GM12801 (cell line): Measurements from ENCODE around the gene OR2H1.

ENCODE experiments used
- TF ChIP-seq, protein P1 (sequence below): IDR thresholded peaks from one replicate; pipeline ENCODE4 v1.5.1; 2011; ENCODE audit warnings: control low read depth; ENCODE audit not compliant: insufficient read length; ENCODE audit errors: extremely low read depth

Gene OR2H1

DNA sequence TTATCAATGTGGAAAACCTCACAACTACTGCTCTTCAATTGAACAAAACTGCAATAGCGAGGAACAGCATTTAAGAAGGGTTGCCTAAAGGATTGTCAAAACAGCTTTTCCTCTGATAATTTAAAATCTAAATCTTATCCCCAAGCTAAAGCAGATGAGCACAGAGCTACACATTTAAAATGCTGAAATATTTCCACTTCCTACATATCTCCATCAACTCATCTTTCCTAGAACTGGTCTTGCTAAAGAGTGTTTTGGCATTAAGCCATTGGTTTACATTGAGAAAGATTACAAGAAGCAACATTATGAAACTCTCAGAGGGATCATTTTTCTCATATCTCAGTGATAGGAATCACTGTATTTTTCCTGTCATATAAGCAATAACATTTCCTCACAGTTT is 14.2 kb upstream of the OR2H1 start:
- TF ChIP-seq, protein P1, sequence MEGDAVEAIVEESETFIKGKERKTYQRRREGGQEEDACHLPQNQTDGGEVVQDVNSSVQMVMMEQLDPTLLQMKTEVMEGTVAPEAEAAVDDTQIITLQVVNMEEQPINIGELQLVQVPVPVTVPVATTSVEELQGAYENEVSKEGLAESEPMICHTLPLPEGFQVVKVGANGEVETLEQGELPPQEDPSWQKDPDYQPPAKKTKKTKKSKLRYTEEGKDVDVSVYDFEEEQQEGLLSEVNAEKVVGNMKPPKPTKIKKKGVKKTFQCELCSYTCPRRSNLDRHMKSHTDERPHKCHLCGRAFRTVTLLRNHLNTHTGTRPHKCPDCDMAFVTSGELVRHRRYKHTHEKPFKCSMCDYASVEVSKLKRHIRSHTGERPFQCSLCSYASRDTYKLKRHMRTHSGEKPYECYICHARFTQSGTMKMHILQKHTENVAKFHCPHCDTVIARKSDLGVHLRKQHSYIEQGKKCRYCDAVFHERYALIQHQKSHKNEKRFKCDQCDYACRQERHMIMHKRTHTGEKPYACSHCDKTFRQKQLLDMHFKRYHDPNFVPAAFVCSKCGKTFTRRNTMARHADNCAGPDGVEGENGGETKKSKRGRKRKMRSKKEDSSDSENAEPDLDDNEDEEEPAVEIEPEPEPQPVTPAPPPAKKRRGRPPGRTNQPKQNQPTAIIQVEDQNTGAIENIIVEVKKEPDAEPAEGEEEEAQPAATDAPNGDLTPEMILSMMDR = no peak

DNA sequence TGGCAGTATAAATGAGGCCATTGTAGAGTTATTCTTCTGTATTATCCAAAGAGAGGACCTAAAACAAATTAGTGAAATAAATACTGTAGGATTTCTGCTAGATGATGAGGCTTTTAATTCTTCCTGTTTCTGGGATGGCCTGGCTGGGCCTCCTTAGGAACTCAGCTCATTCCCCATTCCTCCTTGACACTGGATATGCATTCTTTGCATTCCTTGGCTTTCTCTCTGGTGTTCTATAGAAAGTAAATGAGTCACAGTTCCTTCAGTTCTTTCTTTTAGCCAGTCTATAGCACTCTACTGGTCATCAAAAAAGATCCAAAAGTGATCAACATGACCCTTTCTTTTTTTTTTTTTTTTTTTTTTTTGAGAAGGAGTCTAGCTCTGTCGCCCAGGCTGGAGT is 9.3 kb upstream of the OR2H1 start:
- TF ChIP-seq, protein P1 = no peak

DNA sequence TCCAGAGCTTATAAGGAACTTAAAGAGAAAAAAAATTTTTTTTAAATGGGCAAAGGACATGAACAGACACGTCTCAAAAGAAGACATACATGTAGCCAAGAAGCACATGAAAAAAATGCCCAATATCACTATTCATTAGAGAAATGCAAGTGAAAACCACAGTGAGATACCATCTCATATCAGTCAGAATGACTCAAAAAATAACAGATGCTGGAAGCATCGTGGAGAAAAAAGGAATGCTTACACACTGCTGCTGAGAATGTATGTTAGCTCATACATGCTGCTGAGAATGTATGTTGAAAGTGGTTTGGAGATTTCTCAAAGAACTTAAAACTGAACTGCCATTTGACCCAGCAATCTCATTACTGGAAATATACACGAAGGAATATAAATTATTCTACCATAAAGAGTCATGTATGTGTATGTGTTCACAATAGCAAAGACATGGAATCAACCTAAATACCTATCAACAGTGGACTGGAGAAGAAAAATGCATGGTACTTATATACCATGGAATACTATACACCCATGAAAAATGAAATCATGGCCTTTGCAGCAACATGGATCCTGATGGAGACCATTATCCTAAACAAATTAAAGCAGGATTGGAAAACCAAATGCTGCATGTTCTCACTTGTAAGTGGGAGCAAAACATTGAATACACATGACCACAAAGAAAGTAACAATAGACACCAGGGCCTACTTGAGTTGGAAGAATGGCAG is 5.3 kb upstream of the OR2H1 start:
- TF ChIP-seq, protein P1 = no peak

DNA sequence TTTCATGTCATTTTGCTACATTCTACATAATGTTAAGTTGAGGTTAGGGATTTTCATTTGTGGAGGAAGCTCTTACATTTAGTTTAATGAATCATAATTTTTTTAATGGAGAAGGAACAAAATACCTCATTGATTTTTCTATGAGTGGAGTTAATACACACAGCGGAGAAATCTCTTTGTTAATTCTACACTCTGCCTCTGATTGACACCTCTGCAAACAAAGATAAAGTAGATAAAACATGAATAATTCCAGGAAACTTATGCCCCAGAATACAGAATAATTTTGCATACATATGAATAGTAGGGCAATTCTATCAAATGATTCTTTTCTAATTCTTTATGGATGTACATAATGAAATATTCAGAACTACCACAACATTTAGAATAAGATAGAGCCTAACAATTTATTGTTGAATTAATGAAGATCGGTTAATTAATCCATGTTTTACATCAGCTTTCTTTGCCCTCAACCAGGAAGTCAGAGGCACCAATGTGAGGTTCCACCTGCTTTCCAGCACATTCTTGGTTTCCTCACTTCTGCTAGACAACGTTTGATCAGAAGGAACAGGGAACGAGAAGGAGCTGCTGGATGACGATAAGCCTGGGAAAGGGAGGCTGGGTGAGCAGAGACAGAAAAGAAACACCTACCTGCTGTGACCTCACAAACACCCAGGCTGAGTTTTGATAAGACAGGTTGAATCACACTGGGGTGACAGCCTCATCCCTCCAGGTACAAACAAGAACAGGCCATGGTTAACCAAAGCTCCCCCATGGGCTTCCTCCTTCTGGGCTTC is 4.3 kb downstream of the OR2H1 start:
- TF ChIP-seq, protein P1 = no peak

DNA sequence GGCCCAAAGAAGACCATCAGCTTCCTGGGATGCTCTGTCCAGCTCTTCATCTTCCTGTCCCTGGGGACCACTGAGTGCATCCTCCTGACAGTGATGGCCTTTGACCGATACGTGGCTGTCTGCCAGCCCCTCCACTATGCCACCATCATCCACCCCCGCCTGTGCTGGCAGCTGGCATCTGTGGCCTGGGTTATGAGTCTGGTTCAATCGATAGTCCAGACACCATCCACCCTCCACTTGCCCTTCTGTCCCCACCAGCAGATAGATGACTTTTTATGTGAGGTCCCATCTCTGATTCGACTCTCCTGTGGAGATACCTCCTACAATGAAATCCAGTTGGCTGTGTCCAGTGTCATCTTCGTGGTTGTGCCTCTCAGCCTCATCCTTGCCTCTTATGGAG is 5.1 kb downstream of the OR2H1 start:
- TF ChIP-seq, protein P1 = no peak

DNA sequence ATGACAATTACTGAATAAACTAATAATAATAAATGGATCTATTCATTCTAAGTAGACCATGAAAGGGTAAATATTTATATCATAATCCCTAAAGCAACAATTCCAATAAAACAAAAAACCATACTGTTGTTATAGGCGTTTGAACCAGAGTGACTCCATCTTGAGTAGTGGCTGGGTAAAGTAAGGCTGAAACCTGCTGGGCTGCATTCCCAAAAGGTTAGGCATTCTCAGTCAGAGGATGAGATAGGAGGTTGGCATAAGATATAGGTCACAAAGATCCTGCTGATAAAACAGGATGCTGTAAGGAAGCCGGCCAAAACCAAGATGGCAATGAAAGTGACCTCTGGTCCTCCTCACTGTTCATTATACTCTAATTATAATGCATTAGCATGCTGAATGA is 8.3 kb downstream of the OR2H1 start:
- TF ChIP-seq, protein P1 = no peak

DNA sequence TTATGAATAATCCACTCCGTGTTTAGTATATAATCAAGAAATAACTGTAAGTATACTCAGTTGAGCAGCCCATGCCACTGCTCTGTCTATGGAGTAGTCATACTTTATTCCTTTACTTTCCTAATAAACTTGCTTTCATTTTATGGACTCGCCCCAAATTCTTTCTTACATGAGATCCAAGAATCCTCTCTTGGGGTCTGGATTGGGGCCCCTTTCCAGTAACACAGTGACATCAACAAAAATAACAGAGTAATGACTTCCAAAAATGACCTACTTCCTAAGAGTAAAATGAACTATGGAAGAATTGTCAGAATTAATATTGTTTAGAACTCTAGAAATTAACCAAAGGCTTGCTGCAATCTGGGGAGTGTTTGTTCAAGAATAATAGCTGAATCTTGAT is 8.8 kb downstream of the OR2H1 start:
- TF ChIP-seq, protein P1 = no peak
